HepG2 (cell line): ENCODE measurements around the gene TRPC1. TPM values are rescaled to one million over a fixed set of nuclear protein-coding genes. Genes with fewer than 3 reads are reported as not detected.

ENCODE experiments used
- CCDC6 ChIP-seq: sonication (generic); formaldehyde crosslinking; IDR thresholded peaks from 2 replicates; pipeline ENCODE4 v1.8.1; 2022; ENCODE audit warnings: mild to moderate bottlenecking, missing genetic modification reagents, moderate library complexity
- ETV6 ChIP-seq: sonication (generic); formaldehyde crosslinking; conservative IDR thresholded peaks from 2 replicates; pipeline ENCODE4 v1.4.0; 2020; ENCODE audit warnings: missing genetic modification reagents
- GATA4 ChIP-seq: sonication (generic); IDR thresholded peaks from 2 replicates; pipeline ENCODE4 v1.6.1; 2016; ENCODE audit warnings: antibody characterized with exemption, low read depth, borderline replicate concordance
- HNRNPLL ChIP-seq: fragments of 200-400 bp; formaldehyde crosslinking; IDR thresholded peaks from 2 replicates; pipeline ENCODE4 v1.6.1; 2017; ENCODE audit warnings: mild to moderate bottlenecking, low read depth, low read length; ENCODE audit not compliant: poor library complexity, severe bottlenecking
- IKZF4 ChIP-seq: sonication (generic); formaldehyde crosslinking; IDR thresholded peaks from 2 replicates; pipeline ENCODE4 v1.5.1; 2020; ENCODE audit warnings: borderline replicate concordance, mild to moderate bottlenecking, low read depth, missing genetic modification reagents; ENCODE audit errors: not compliant biosample characterization
- KDM5A ChIP-seq: fragments of 200-600 bp; sonication (generic); IDR thresholded peaks from 2 replicates; pipeline ENCODE4 v1.7.0; 2018; ENCODE audit warnings: antibody characterized with exemption, mild to moderate bottlenecking, low read length, borderline replicate concordance
- MAFG ChIP-seq: sonication (generic); formaldehyde crosslinking; IDR thresholded peaks from 2 replicates; pipeline ENCODE4 v1.5.1; 2020; ENCODE audit warnings: mild to moderate bottlenecking, missing genetic modification reagents
- MAX ChIP-seq: IDR thresholded peaks from 2 replicates; pipeline ENCODE4 v1.6.1; 2012; ENCODE audit warnings: inconsistent platforms
- MLLT10 ChIP-seq: sonication (generic); formaldehyde crosslinking; IDR thresholded peaks from 2 replicates; pipeline ENCODE4 v1.4.0; 2020; ENCODE audit warnings: missing genetic modification reagents
- NCOA2 ChIP-seq: sonication (generic); formaldehyde crosslinking; IDR thresholded peaks from 2 replicates; pipeline ENCODE4 v1.8.0; 2022; ENCODE audit warnings: inconsistent platforms
- PHF8 ChIP-seq: sonication (generic); formaldehyde crosslinking; IDR thresholded peaks from 2 replicates; pipeline ENCODE4 v1.5.0; 2020; ENCODE audit warnings: missing genetic modification reagents
- REL ChIP-seq: sonication (generic); formaldehyde crosslinking; conservative IDR thresholded peaks from 2 replicates; pipeline ENCODE4 v1.8.0; 2022; ENCODE audit warnings: mild to moderate bottlenecking, missing genetic modification reagents, moderate library complexity
- REST ChIP-seq, 2 experiments: IDR thresholded peaks; 2 replicates each; pipeline ENCODE4 v1.6.1; 2011 to 2012; ENCODE audit warnings: low read length in 2 of 2, borderline replicate concordance in 1 of 2, low read depth in 1 of 2, mild to moderate bottlenecking in 1 of 2, moderate library complexity in 1 of 2
- ZC3H13 ChIP-seq: sonication (generic); formaldehyde crosslinking; IDR thresholded peaks from 2 replicates; pipeline ENCODE4 v1.8.1; 2023; ENCODE audit warnings: mild to moderate bottlenecking, missing genetic modification reagents, moderate library complexity
- ZFP36 ChIP-seq: fragments of 150-350 bp; IDR thresholded peaks from 2 replicates; pipeline ENCODE4 v1.6.1; 2018; ENCODE audit warnings: borderline replicate concordance, low read length, low read depth; ENCODE audit not compliant: partially characterized antibody
- ZNF235 ChIP-seq: sonication (generic); formaldehyde crosslinking; IDR thresholded peaks from 2 replicates; pipeline ENCODE4 v1.8.1; 2023; ENCODE audit warnings: mild to moderate bottlenecking, missing genetic modification reagents, borderline replicate concordance
- ZNF30 ChIP-seq: sonication (generic); formaldehyde crosslinking; IDR thresholded peaks from 2 replicates; pipeline ENCODE4 v1.5.0; 2020; ENCODE audit warnings: mild to moderate bottlenecking, missing genetic modification reagents
- ZNF569 ChIP-seq: sonication (generic); formaldehyde crosslinking; IDR thresholded peaks from 2 replicates; pipeline ENCODE4 v1.5.0; 2020; ENCODE audit warnings: mild to moderate bottlenecking, missing genetic modification reagents, moderate library complexity, borderline replicate concordance
- ZNF607 ChIP-seq: sonication (generic); formaldehyde crosslinking; IDR thresholded peaks from 2 replicates; pipeline ENCODE4 v1.5.1; 2020; ENCODE audit warnings: missing genetic modification reagents, mild to moderate bottlenecking, borderline replicate concordance
- ZNF75D ChIP-seq: sonication (generic); formaldehyde crosslinking; IDR thresholded peaks from 2 replicates; pipeline ENCODE4 v1.8.1; 2023; ENCODE audit warnings: missing genetic modification reagents, mild to moderate bottlenecking, borderline replicate concordance
- ZNF761 ChIP-seq: sonication (generic); formaldehyde crosslinking; conservative IDR thresholded peaks from 2 replicates; pipeline ENCODE4 v1.4.0; 2020; ENCODE audit warnings: mild to moderate bottlenecking, missing genetic modification reagents
- polyA plus RNA-seq, 8 experiments: library from polyadenylated mRNA; depleted of rRNA in 3 of 8; stranded (reverse) in 7 of 8; unstranded in 1 of 8; fragments of >200 nt; fragmentation: Illumina TruSeq in 4 of 8; extraction: Trizol in 4 of 8; gene quantifications; 2 replicates each; pipeline versions ENCODE4 v1.2.1 to v1.2.3, GENCODE V29; 2011 to 2016; ENCODE audit warnings: low read depth in 4 of 8, missing spikeins in 1 of 8, mixed read lengths in 1 of 8; ENCODE audit not compliant: insufficient read depth in 1 of 8
- total RNA-seq, 5 experiments: library from RNA; depleted of rRNA; stranded (reverse); fragments of >200 nt; fragmentation: Illumina TruSeq; extraction: Trizol; gene quantifications; 2 replicates each; pipeline ENCODE4 v1.2.3, GENCODE V29; 2016; ENCODE audit warnings: low read depth in 1 of 5

TRPC1 gene
- total and polyA plus RNA-seq, 2 of the 13 experiments (the other 11 are each of a cell fraction or from before 2014, with no cell fraction given): 10.8 to 13.1 TPM

GRCh38 chr3:142723968-142724681 lies at the start of gene TRPC1 (continued):
- TF ChIP-seq CCDC6 (CRISPR knock-in tag): peak; percentile 69
- TF ChIP-seq MAFG (CRISPR knock-in tag): no peak
- TF ChIP-seq ZNF607 (CRISPR knock-in tag): no peak
- TF ChIP-seq ZNF75D (CRISPR knock-in tag): no peak
- no peak for TF ChIP-seq MLLT10 (CRISPR knock-in tag)
- no peak; the same call in none of the 2 replicates for TF ChIP-seq ETV6
- TF ChIP-seq ZNF30 (CRISPR knock-in tag): no peak
- TF ChIP-seq ZC3H13 (CRISPR knock-in tag): no peak
- 0 out of 2 replicates have a peak, but pooled peaks have one; percentile 48 for TF ChIP-seq ZNF569 (CRISPR knock-in tag)
- peak; percentile 75; the same call in 1 of the 2 replicates for TF ChIP-seq ZNF235 (CRISPR knock-in tag)
- peak; percentile 88 for TF ChIP-seq PHF8
- TF ChIP-seq KDM5A: no peak
- no peak for TF ChIP-seq NCOA2
- no peak for TF ChIP-seq IKZF4
- TF ChIP-seq HNRNPLL: peak; percentile 50
- no peak for TF ChIP-seq ZFP36
- peak; percentile 37; the same call in 1 of the 2 replicates for TF ChIP-seq MAX
- TF ChIP-seq GATA4: no peak; the same call in 1 of the 2 replicates
- TF ChIP-seq REST (IDR thresholded peaks at IDR 0.05; ENCODE audit: borderline replicate concordance in 1 of 2, low read depth in 1 of 2, low read length in 2 of 2): peak in 1 of 2 experiments; percentile 41; a peak in 1 of 4 replicates
- TF ChIP-seq REL (CRISPR knock-in tag): no peak
- no peak for TF ChIP-seq ZNF761 (CRISPR knock-in tag)
